ENCODE data around the gene WLS. TPM values are rescaled to one million over a fixed set of nuclear protein-coding genes. Genes with fewer than 3 reads are reported as not detected.

The WLS gene
- total RNA-seq, 1 experiment from 2014 or later: 19.8 TPM

DNA sequence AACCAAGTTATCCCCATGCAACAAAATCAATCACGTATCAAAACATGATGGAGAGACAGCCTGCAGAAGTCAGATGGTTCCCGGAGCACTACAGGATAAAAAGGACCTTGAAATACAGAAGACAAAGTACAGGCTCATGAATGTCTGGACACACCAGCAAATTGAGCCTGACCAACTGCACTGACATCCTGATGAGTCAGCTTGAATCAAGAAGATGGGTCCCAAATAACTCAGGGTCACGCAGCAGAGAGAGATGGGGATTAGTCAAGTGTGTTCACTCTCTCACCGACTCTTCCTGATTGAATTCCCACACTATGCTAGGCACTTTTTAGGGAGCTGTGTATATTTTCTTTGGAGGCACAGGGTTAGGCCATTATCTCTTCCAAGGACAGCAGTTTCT lies 110.8 kb downstream of the WLS start:
- no peak for TF ChIP-seq EZH2 (IDR thresholded peaks at IDR 0.05; ENCODE audit: low read depth)
- TF ChIP-seq, protein P1, sequence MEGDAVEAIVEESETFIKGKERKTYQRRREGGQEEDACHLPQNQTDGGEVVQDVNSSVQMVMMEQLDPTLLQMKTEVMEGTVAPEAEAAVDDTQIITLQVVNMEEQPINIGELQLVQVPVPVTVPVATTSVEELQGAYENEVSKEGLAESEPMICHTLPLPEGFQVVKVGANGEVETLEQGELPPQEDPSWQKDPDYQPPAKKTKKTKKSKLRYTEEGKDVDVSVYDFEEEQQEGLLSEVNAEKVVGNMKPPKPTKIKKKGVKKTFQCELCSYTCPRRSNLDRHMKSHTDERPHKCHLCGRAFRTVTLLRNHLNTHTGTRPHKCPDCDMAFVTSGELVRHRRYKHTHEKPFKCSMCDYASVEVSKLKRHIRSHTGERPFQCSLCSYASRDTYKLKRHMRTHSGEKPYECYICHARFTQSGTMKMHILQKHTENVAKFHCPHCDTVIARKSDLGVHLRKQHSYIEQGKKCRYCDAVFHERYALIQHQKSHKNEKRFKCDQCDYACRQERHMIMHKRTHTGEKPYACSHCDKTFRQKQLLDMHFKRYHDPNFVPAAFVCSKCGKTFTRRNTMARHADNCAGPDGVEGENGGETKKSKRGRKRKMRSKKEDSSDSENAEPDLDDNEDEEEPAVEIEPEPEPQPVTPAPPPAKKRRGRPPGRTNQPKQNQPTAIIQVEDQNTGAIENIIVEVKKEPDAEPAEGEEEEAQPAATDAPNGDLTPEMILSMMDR (conservative IDR thresholded peaks at IDR 0.05): no peak
- no peaks in the 10 kb centered on the region for H4K20me1 ChIP-seq (ENCODE audit: insufficient read depth)

DNA sequence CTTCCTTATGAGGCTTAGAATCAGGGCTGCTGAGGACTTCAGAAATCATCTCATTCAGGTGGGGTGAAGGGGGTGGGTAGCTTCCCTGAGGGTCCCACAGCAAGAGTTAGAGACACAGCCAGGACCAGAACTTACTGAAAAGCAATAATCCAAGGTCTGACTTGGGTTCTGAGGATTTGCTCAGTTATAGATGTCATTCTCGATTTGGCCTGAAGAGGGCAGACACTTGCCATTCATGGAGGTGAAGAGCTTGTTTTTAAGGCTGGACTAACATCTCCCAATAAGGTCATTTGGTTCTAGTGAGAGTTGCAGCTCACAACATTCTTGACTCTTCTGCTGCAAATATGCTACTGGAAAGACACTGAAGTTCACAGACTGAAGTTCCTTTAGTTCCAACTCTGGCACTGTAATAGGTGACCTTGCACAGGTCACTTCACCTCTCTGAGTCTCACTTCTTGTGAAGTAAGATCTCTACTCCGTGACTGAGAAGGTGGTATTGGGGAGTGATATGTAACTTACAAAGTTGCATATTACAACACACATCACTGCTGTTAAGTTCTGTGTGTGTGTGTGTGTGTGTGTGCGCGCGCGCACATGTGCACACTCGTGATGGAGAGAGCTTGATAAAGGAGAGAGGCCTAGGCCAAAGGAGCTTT lies 112.1 kb downstream of the WLS start:
- Histone ChIP-seq H3K27ac (no peak overlapping the region), H3K27me3 (ENCODE audit: insufficient read depth, low read depth) (no peaks in the 10 kb centered on the region), H3F3A (ENCODE audit: insufficient read depth, low read depth) (no peaks in the 10 kb centered on the region), H3K4me2 (no peak overlapping the region), H3K9me2 (ENCODE audit: insufficient read depth) (no peaks in the 10 kb centered on the region), H3K79me2 (ENCODE audit: low read depth) (no peaks in the 10 kb centered on the region), H3K36me3 (ENCODE audit: low read depth) (no peaks in the 10 kb centered on the region), H4K20me1 (ENCODE audit: insufficient read depth) (no peaks in the 10 kb centered on the region), H3K9me3 (ENCODE audit: insufficient read depth, low read depth) (no peaks in the 10 kb centered on the region), H2AFZ (no peak overlapping the region), H3K4me3 (no peak overlapping the region), H3K4me1 (replicated peaks; ENCODE audit: insufficient read depth) (no peaks in the 10 kb centered on the region)
- intact Hi-C loops (cut with micrococcal nuclease; ENCODE audit: unreplicated experiment): loop anchor here (1.0 to 2.0 kb wide), 6 partner anchors 111 to 323 kb away; no protein-coding TSS in a partner anchor
- no TSS peak for BruUV-seq (replicated peaks)
- ChIA-PET POLR2A (ENCODE audit: unreplicated experiment) (no interaction called here), CTCF (interaction anchor here (0.6 to 1.6 kb wide), 10 partner anchors 25 to 324 kb away, joined by 3 to 11 read pairs (median 5); no protein-coding TSS in a partner anchor)
- peak; percentile 49 to 64 for DNase-seq
- TF ChIP-seq, protein P1 (conservative IDR thresholded peaks at IDR 0.05): peak; percentile 98
- TF ChIP-seq EZH2 (IDR thresholded peaks at IDR 0.05; ENCODE audit: low read depth): no peak

More for the DNA sequence above, 110.8 kb downstream of the WLS start:
- Histone ChIP-seq H3K4me1 (replicated peaks; ENCODE audit: insufficient read depth) (no peaks in the 10 kb centered on the region), H3K9me3 (ENCODE audit: insufficient read depth, low read depth) (no peaks in the 10 kb centered on the region), H2AFZ (no peak overlapping the region), H3K79me2 (ENCODE audit: low read depth) (no peaks in the 10 kb centered on the region), H3K9me2 (ENCODE audit: insufficient read depth) (no peaks in the 10 kb centered on the region), H3K4me3 (no peak overlapping the region), H3K36me3 (ENCODE audit: low read depth) (no peaks in the 10 kb centered on the region), H3K27me3 (ENCODE audit: insufficient read depth, low read depth) (no peaks in the 10 kb centered on the region), H3F3A (ENCODE audit: insufficient read depth, low read depth) (no peaks in the 10 kb centered on the region), H3K4me2 (no peak overlapping the region), H3K27ac (no peak overlapping the region)
- no TSS peak for BruUV-seq (replicated peaks)
- no peak for DNase-seq
- intact Hi-C loops (cut with micrococcal nuclease; ENCODE audit: unreplicated experiment): loop anchor here (2.0 kb wide), 1 partner anchor 109 kb away; no protein-coding TSS in a partner anchor
- POLR2A ChIA-PET (ENCODE audit: unreplicated experiment): no interaction called here
- CTCF ChIA-PET: no interaction called here

DNA sequence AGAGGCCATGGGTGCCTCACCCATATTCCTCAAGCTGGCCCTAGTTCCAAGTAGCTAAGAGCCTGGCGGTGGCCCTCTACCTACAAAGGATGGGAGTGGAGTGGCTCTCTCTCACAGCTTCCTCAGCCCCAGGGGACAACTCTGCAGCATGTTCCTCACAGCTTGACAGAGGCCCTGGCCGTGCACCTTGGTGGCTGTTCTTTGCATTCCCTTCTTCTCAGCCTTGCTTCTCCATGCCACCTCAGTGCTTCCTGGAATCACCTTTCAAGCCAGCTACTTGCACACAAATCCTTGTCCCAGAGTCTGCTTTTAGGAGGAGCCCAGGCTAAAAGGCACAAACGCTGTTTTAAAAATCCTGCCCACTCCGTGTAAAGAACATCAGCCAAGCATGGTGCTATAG lies 112.9 kb downstream of the WLS start:
- H3K27me3 ChIP-seq (ENCODE audit: insufficient read depth, low read depth): no peaks in the 10 kb centered on the region
- no peaks in the 10 kb centered on the region for H3K9me3 ChIP-seq (ENCODE audit: insufficient read depth, low read depth)
- H3K4me3 ChIP-seq: no peak overlapping the region
- ChIA-PET POLR2A (ENCODE audit: unreplicated experiment) (interaction anchor here (0.6 kb wide), 1 partner anchor 1048 kb away, joined by 6 read pairs; no protein-coding TSS in a partner anchor), CTCF (interaction anchor here (1.6 kb wide), 2 partner anchors 227 to 325 kb away, joined by 3 to 8 read pairs; no protein-coding TSS in a partner anchor)
- no peak overlapping the region for H3K27ac ChIP-seq
- BruUV-seq (replicated peaks): no TSS peak
- H3F3A ChIP-seq (ENCODE audit: insufficient read depth, low read depth): no peaks in the 10 kb centered on the region
- no peak for TF ChIP-seq EZH2 (IDR thresholded peaks at IDR 0.05; ENCODE audit: low read depth)
- TF ChIP-seq, protein P1 (conservative IDR thresholded peaks at IDR 0.05): no peak
- intact Hi-C loops (cut with micrococcal nuclease; ENCODE audit: unreplicated experiment): loop anchor here (5.0 to 10.0 kb wide), 2 partner anchors 473 to 855 kb away; no protein-coding TSS in a partner anchor
- no peaks in the 10 kb centered on the region for H4K20me1 ChIP-seq (ENCODE audit: insufficient read depth)
- DNase-seq: no peak
- H3K79me2 ChIP-seq (ENCODE audit: low read depth): no peaks in the 10 kb centered on the region
- no peaks in the 10 kb centered on the region for H3K36me3 ChIP-seq (ENCODE audit: low read depth)
- no peaks in the 10 kb centered on the region for H3K9me2 ChIP-seq (ENCODE audit: insufficient read depth)
- H3K4me2 ChIP-seq: no peak overlapping the region
- no peaks in the 10 kb centered on the region for H3K4me1 ChIP-seq (replicated peaks; ENCODE audit: insufficient read depth)
- no peak overlapping the region for H2AFZ ChIP-seq
